DMS114 treated with DMSO at 0.1 percent for 48 hours (cell line): ENCODE data around the gene NYAP2.

ENCODE experiments used
- DNase-seq: peaks from one replicate; lab custom pipeline; 2025; ENCODE audit not compliant: unreplicated experiment; lab: John Stamatoyannopoulos, UW

Gene NYAP2

GRCh38 chr2:225693259-225693658 lies 293.7 kb downstream of the NYAP2 start:
- DNase-seq: no peak

- no peak for DNase-seq
Measured at GRCh38 chr2:225694664-225695063, 295.2 kb downstream of the NYAP2 start.

GRCh38 chr2:225697936-225698335 lies 298.4 kb downstream of the NYAP2 start:
- DNase-seq: no peak
